ENCODE measurements around the gene DDI1. TPM values are rescaled to one million over a fixed set of nuclear protein-coding genes. Genes with fewer than 3 reads are reported as not detected.

DDI1 gene
- total RNA-seq, 1 experiment from 2014 or later = not detected

DNA sequence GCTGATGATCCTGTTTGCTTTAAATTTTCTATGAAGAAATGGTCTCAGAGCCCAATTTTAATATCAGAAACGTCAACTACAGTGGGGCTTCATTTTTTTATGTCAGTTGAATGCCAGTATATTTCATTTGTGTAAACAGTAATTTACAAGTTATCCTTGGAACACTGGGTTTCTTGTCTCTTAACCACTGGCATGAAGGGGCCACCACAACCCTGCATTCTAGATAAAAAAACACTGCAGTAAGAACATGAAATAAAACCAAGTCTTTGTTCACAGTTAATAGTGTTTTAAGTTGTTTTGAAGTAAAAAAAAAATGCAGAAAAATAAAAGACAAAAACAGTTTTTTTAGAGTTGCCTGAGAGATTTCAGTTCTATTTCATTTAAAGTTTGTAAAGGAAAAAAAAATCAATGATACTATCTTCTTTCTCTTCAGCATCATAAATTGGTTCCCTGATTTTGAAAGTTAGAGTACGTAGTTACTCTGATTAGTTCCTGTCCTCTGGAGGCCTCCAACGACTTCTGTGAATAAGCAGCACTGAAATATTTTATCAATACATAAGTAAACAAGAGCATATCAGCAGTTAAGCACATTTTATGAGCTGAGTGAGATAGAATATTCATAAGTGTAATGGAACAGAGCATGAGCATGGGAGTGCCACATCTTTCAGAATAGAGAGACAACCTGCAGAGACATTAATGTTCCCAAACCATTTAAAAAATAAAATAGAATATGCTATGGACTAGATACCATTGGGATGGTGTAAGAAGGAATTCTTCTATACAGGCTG is 7.8 kb upstream of the DDI1 start:
- Histone ChIP-seq H4K20me1 (ENCODE audit: low read length) (no peaks in the 10 kb centered on the region), H3K4me3 (ENCODE audit: low read length) (no peak overlapping the region), H3F3A (ENCODE audit: low read length, unreplicated experiment) (no peaks in the 10 kb centered on the region), H3K4me1 (ENCODE audit: insufficient read depth, low read length) (peaks cover 6% of the 10 kb centered on the region), H3K79me2 (ENCODE audit: low read length) (no peaks in the 10 kb centered on the region), H2AFZ (ENCODE audit: low read length) (no peak overlapping the region), H3K27me3 (ENCODE audit: low read length) (no peaks in the 10 kb centered on the region), H3K9me2 (replicated peaks; ENCODE audit: low read length) (no peaks in the 10 kb centered on the region), H3K9ac (ENCODE audit: low read length) (no peak overlapping the region), H3K27ac (ENCODE audit: low read length) (no peak overlapping the region), H3K9me3 (ENCODE audit: low read length) (no peaks in the 10 kb centered on the region), H3K4me2 (ENCODE audit: low read length) (no peak overlapping the region), H3K36me3 (ENCODE audit: low read depth, low read length) (no peaks in the 10 kb centered on the region)
- DNase-seq (no peak), ATAC-seq (no peak)
- CTCF ChIA-PET = no interaction called here
- BruUV-seq (replicated peaks) = no TSS peak
- TF ChIP-seq, protein P1, sequence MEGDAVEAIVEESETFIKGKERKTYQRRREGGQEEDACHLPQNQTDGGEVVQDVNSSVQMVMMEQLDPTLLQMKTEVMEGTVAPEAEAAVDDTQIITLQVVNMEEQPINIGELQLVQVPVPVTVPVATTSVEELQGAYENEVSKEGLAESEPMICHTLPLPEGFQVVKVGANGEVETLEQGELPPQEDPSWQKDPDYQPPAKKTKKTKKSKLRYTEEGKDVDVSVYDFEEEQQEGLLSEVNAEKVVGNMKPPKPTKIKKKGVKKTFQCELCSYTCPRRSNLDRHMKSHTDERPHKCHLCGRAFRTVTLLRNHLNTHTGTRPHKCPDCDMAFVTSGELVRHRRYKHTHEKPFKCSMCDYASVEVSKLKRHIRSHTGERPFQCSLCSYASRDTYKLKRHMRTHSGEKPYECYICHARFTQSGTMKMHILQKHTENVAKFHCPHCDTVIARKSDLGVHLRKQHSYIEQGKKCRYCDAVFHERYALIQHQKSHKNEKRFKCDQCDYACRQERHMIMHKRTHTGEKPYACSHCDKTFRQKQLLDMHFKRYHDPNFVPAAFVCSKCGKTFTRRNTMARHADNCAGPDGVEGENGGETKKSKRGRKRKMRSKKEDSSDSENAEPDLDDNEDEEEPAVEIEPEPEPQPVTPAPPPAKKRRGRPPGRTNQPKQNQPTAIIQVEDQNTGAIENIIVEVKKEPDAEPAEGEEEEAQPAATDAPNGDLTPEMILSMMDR (conservative IDR thresholded peaks at IDR 0.05; ENCODE audit: low read depth, low read length) = no peak
- TF ChIP-seq EZH2 (IDR thresholded peaks at IDR 0.05; ENCODE audit: low read length, unreplicated experiment) = no peak
- TF ChIP-seq EZH2phosphoT487 (IDR thresholded peaks at IDR 0.05; ENCODE audit: borderline replicate concordance, low read length) = no peak
- intact Hi-C loops (cut with micrococcal nuclease) = no loop called here
- POLR2A ChIA-PET (ENCODE audit: unreplicated experiment) = no interaction called here

DNA sequence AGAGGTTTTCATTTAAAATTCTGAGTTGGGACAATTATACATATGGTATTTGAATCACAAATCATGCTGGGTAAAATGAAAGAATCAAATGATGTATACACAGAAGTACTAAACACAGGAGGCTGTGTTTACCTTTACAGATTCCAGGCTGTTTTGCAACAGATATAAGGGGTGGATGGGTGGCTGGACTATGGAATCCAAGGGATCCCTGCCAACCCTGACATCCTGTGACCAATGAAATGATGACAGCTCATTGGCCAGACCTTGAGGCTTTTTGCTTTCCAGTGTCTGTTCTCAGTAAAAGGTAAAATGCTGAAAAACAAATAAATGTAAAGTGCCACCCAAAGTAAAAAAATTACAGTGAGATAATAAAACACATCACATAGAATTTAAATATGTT is 3.3 kb upstream of the DDI1 start:
- Histone ChIP-seq H3K27me3 (ENCODE audit: low read length) (no peaks in the 10 kb centered on the region; the same call in 1 of the 2 replicates), H3K9me2 (replicated peaks; ENCODE audit: low read length) (no peaks in the 10 kb centered on the region), H3K4me2 (ENCODE audit: low read length) (no peak overlapping the region), H3K9me3 (ENCODE audit: low read length) (no peaks in the 10 kb centered on the region), H3K36me3 (ENCODE audit: low read depth, low read length) (no peaks in the 10 kb centered on the region), H3K27ac (ENCODE audit: low read length) (no peak overlapping the region), H3K4me3 (ENCODE audit: low read length) (no peak overlapping the region), H3K79me2 (ENCODE audit: low read length) (no peaks in the 10 kb centered on the region), H3K4me1 (ENCODE audit: insufficient read depth, low read length) (peaks cover 7% of the 10 kb centered on the region), H3K9ac (ENCODE audit: low read length) (no peak overlapping the region), H2AFZ (ENCODE audit: low read length) (no peak overlapping the region), H4K20me1 (ENCODE audit: low read length) (no peaks in the 10 kb centered on the region), H3F3A (ENCODE audit: low read length, unreplicated experiment) (no peaks in the 10 kb centered on the region)
- ChIA-PET POLR2A (ENCODE audit: unreplicated experiment) (no interaction called here), CTCF (no interaction called here)
- no TSS peak for BruUV-seq (replicated peaks)
- peak; percentile 80 for DNase-seq
- peak; percentile 73 for ATAC-seq
- TF ChIP-seq EZH2 (IDR thresholded peaks at IDR 0.05; ENCODE audit: low read length, unreplicated experiment) (no peak), EZH2phosphoT487 (IDR thresholded peaks at IDR 0.05; ENCODE audit: borderline replicate concordance, low read length) (no peak)
- TF ChIP-seq, protein P1 (conservative IDR thresholded peaks at IDR 0.05; ENCODE audit: low read depth, low read length) = no peak
- intact Hi-C loops (cut with micrococcal nuclease) = no loop called here

DNA sequence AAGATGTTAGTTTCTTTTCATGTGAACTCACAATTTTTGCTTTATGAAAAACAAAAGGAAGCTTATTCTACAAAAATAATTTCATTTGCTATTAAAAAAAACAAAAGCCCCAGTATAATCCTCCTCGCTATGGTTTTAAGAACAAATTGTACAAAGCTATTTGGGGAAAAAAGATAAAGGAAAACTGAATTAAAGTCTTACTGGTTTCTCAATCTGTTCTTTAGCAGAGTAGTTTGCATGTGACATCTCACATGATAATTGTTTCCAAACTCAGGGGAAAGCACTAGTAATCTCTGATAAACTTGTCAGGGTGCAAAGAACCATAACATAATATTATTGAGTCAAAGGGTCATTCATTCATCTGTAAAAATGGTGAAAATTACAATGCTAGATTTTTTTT is 2.9 kb upstream of the DDI1 start:
- no peaks in the 10 kb centered on the region for H4K20me1 ChIP-seq (ENCODE audit: low read length)
- BruUV-seq (replicated peaks) = no TSS peak
- intact Hi-C loops (cut with micrococcal nuclease) = no loop called here
- H2AFZ ChIP-seq (ENCODE audit: low read length) = no peak overlapping the region
- H3K4me1 ChIP-seq (ENCODE audit: insufficient read depth, low read length) = peaks cover 7% of the 10 kb centered on the region
- TF ChIP-seq EZH2phosphoT487 (IDR thresholded peaks at IDR 0.05; ENCODE audit: borderline replicate concordance, low read length) = no peak
- TF ChIP-seq EZH2 (IDR thresholded peaks at IDR 0.05; ENCODE audit: low read length, unreplicated experiment) = no peak
- TF ChIP-seq, protein P1 (conservative IDR thresholded peaks at IDR 0.05; ENCODE audit: low read depth, low read length) = no peak
- no peaks in the 10 kb centered on the region for H3F3A ChIP-seq (ENCODE audit: low read length, unreplicated experiment)
- DNase-seq (no peak), ATAC-seq (no peak)
- H3K27ac ChIP-seq (ENCODE audit: low read length) = no peak overlapping the region
- ChIA-PET CTCF (no interaction called here), POLR2A (ENCODE audit: unreplicated experiment) (no interaction called here)
- no peaks in the 10 kb centered on the region for H3K9me3 ChIP-seq (ENCODE audit: low read length)
- H3K79me2 ChIP-seq (ENCODE audit: low read length) = no peaks in the 10 kb centered on the region
- no peak overlapping the region for H3K4me3 ChIP-seq (ENCODE audit: low read length)
- H3K4me2 ChIP-seq (ENCODE audit: low read length) = no peak overlapping the region
- H3K9me2 ChIP-seq (replicated peaks; ENCODE audit: low read length) = no peaks in the 10 kb centered on the region
- no peaks in the 10 kb centered on the region for H3K36me3 ChIP-seq (ENCODE audit: low read depth, low read length)
- no peak overlapping the region for H3K9ac ChIP-seq (ENCODE audit: low read length)
- peaks cover 1% of the 10 kb centered on the region; the same call in 1 of the 2 replicates for H3K27me3 ChIP-seq (ENCODE audit: low read length)

Measured in PC-3 (cell line).